DMS79 treated with DMSO at 0.1 percent for 48 hours (cell line): Measurements from ENCODE around the gene INPP5E.

Experiments used
- DNase-seq: peaks from one replicate; lab custom pipeline; 2025; lab: John Stamatoyannopoulos, UW

The INPP5E gene

DNA sequence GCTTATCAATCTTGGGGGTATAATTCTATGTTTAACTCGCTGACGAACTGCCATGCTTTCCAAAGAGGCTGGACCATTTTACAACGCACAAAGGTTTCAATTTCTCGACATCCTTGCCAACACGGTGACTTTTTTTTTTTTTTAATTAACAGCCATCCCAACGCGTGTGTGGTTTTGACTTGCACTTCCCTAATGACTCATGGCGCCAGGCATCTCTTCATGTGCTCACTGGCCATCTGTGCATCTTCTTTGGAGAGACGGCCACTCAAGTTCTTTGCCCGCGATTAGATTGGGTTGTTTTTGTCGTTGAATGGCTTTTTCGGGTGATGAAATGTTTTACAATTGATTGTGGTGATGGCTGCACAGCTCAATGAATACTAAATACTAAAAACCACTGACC lies 53.6 kb downstream of the INPP5E start:
- no peak for DNase-seq

GRCh38 chr9:136385015-136385414 lies 54.6 kb downstream of the INPP5E start:
- no peak for DNase-seq

DNA sequence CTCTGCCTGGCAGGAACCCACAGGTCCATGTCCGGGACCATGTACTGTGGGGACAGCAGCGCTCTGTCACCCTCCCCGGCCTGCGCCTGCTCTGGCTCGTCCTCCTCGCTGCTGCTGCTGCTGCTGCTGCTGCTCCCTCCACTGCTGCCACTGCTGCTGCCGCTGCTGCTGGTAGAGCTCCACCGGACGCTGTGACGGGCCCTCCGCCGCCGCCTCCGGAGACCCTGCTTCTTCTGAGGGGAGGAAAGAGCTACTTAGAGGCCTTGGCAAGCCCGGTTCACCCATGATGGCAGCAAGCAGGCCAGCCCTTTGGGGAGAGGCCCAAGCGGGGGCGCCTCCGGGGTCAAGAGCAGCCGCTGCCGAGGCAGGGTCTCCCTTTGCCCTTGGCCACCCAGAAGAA lies 56.2 kb downstream of the INPP5E start:
- no peak for DNase-seq

- no peak for DNase-seq
These were observed 57.6 kb downstream of the INPP5E start for GRCh38 chr9:136381966-136382513.

DNA sequence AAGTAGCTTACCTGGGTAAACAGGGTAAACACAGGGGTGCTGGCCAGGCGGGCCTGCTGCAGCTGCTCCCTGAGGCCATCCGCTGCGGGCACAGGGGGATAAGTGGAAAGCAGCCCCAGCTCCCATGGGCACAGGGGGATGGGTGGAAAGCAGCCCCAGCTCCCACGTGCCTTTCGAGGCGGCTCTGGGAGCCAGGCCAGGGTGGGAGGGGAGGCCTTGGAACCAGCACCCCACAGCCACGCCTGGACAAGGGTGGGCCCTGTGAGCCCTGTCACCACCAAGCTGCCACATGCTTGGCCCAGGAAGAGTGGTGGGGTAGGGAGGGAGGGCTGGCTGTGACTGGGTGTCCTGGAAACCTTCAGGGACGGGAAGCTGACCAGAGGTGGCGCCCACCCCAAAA lies 58.3 kb downstream of the INPP5E start:
- DNase-seq, result no peak

DNA sequence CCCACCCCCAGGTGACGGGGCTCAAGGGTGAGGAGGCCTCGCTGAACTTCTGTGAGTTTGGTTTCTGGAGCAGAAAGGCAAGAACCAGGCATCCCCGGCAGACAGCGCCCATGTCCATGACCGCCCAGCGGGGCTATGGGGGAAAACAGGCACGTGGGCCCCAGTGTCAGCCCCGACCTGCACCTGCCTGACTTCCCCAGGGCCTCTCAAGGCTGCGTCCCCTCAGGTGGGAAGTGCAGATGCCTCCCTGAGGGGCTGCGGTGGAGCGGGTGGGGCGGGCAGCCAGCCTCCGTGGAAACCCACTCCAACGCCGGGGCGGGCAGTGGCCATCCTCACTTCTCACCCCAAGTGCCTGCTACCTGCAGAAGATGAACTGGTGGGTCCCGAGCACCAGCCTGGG lies 59.3 kb downstream of the INPP5E start:
- no peak for DNase-seq

GRCh38 chr9:136379891-136380290 lies 59.8 kb downstream of the INPP5E start:
- DNase-seq, result no peak

DNA sequence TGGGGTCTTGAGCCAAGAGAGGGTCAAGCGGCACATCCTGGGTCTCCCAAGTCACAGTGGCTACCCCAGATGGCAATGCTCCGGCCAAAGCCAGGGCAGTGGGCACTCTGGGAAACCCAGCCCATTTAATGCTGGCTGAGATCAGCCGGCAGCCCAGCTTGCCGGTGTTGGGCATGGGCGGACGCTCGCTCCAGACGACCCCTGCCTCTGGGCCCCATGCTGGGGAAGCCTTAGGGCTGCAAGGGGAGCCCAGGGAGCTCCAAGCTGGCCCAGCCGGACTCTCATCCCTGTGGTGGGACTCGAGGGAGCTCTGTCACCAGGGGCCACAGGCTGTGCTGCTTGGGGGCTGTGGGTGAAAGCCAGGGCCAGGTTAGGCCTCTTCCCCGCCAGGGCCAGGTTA lies 60.2 kb downstream of the INPP5E start:
- no peak for DNase-seq

DNA sequence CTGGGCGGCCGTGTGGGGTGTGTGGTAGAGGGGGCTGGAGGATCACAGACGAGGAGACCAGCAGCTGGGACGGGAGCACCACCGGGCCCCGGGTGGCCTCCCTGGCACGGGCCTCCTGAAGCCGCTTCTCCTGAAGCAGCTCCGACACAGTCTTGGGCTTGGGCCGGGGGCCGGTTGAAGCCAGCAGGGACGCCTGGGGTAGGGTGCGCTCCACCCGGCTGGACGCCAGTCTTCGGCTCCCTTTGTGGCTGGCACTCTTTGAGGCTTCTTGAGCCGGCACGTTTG lies 60.7 kb downstream of the INPP5E start:
- DNase-seq, result no peak
